Small intestine (tissue), 7 donors: ENCODE data around the gene NKIRAS2. TPM values are rescaled to one million over a fixed set of nuclear protein-coding genes. Genes with fewer than 3 reads are reported as not detected.
A peak's percentile ranks its signal among the peaks of the same experiment; 100 is the strongest.
"Not testable (repeated sequence)": the region's sequence is repeated elsewhere in the genome, so short reads cannot be mapped to it uniquely, and the experiment has no call there.

ENCODE experiments used
- DNase-seq, 2 donors: peaks; one replicate each; pipeline versions ENCODE4 v3.0.0 to v3.0.0-alpha.2; 2013
- FAIRE-seq: peaks from 2 replicates; lab custom pipeline; 2012; peaks lifted over from hg19 to GRCh38; lab: Jason Lieb, UNC
- H3K27ac ChIP-seq, 3 donors: one replicate each; pipeline ENCODE4 v1.5.1; 2013; ENCODE audit warnings: low read length in 2 of 3, mild to moderate bottlenecking in 2 of 3, control low read depth in 1 of 3, inconsistent platforms in 1 of 3, low read depth in 1 of 3, moderate library complexity in 1 of 3
- H3K27me3 ChIP-seq, 3 donors: one replicate each; pipeline ENCODE4 v1.6.1; 2013; ENCODE audit warnings: low read length in 3 of 3, inconsistent platforms in 1 of 3; ENCODE audit not compliant: control insufficient read depth in 3 of 3, insufficient read depth in 3 of 3
- H3K36me3 ChIP-seq, 3 donors: one replicate each; pipeline ENCODE4 v1.6.1; 2013; ENCODE audit warnings: low read length in 3 of 3, inconsistent platforms in 1 of 3, low read depth in 1 of 3, mild to moderate bottlenecking in 1 of 3, moderate library complexity in 1 of 3; ENCODE audit not compliant: control insufficient read depth in 3 of 3, insufficient read depth in 2 of 3
- H3K4me1 ChIP-seq, 3 donors: one replicate each; pipeline ENCODE4 v1.6.1; 2013; ENCODE audit warnings: low read length in 2 of 3, inconsistent platforms in 1 of 3, low read depth in 1 of 3, mild to moderate bottlenecking in 1 of 3, moderate library complexity in 1 of 3; ENCODE audit not compliant: control insufficient read depth in 3 of 3, insufficient read depth in 2 of 3
- H3K4me3 ChIP-seq, 3 donors: one replicate each; pipeline ENCODE4 v1.5.1; 2013; ENCODE audit warnings: low read length in 3 of 3, control low read depth in 1 of 3, inconsistent platforms in 1 of 3, low read depth in 1 of 3, mild to moderate bottlenecking in 1 of 3, moderate library complexity in 1 of 3
- H3K9me3 ChIP-seq, 2 donors: one replicate each; pipeline ENCODE4 v1.6.1; 2013; ENCODE audit warnings: low read depth in 1 of 2, low read length in 1 of 2; ENCODE audit not compliant: control insufficient read depth in 2 of 2, insufficient read depth in 1 of 2
- WGBS, 3 donors: extraction: QIAGEN DNeasy Blood & Tissue Kit; methylation state at CpG; one replicate each; pipeline ENCODE4 v1.1.7; 2013; 5-methylcytosine and 5-hydroxymethylcytosine counted together
- polyA plus RNA-seq, 4 donors: library from polyadenylated mRNA; stranded (reverse) in 3 of 4; unstranded in 1 of 4; fragments of 200-250 nt in 3 of 4; fragments of 120-200 nt in 1 of 4; gene quantifications; one replicate each; pipeline versions ENCODE4 v1.2.1 to v1.2.3, GENCODE V29; 2013
- donor health status: healthy with polysubstance abuse.
- donor health status: control.
- donor health status: control.
- donor health status: Bipolar disorder and iron deficiency.
- donor health status: healthy.

The NKIRAS2 gene
- polyA plus RNA-seq, 4 donors = 21.1 to 38.8 (median 26.1) TPM

- Histone ChIP-seq H3K36me3 (peaks cover 0 to 18% (median 0%) of the 10 kb centered on the region in 3 donors), H3K27ac (peak overlapping the region; percentile 83 to 95 (median 95)), H3K4me3 (peak overlapping the region; percentile 76 to 94 (median 84)), H3K9me3 (no peaks in the 10 kb centered on the region), H3K4me1 (peaks cover 2 to 23% (median 3%) of the 10 kb centered on the region in 3 donors), H3K27me3 (no peaks in the 10 kb centered on the region)
- FAIRE-seq (no peak), DNase-seq (peak in 1 of 2 donors; percentile 48)
- 2 to 3% (median 2%) methylated on average over 12 of the region's 12 CpGs for WGBS, 3 donors
Observed at GRCh38 chr17:42016411-42016831, 3.5 kb upstream of the NKIRAS2 start.

DNA sequence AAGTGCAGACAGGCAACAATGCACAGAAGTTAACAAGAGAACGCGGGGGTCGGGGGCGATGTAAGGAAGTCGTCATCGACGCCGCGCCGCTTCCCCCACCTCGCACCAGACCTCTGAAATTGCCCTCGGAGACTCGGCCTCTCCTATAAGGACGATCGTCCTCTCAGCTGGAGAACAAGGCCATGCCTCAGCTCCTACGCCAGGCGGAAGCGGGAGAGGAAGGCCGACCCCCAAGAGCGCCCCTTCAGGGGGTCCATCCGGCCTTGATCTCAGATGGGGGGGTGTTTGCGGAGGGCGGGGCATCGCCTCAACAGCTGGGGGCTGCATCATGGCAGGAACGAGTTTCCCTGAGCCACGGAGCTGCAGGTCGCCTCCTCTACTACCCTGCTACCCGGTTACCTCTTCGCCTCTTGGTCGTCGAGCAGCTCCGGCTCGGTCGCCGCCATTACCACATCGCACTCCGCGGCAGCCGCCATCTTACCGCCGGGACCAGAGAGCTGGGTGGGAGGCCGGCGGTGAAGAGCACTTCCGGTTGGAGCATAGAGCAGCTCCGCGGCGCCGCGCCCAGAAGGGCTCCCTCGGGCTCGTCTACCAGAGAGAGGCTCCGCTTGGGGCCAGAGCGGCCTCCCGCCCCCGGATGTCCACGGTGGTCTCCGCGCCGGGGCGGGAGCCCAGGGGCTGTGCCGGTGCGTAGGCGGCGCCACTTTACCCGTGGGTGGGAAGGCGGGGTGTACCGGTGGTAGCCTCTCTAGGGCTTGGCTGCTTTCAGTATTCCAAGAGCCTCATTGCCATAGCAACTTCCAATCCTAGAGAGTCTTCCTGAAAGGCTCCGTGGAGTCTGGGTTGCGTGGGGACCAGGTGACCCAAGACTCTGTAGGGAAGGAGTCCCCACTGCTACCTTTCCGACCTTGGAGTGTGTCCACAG lies 2.7 kb upstream of the NKIRAS2 start, which contains the start of gene DNAJC7:
Gene DNAJC7 (minus strand): TSS at position 499 of the 925 bp plus-strand sequence. CDS start 23 bp downstream, at position 476.
- Histone ChIP-seq H3K9me3 (no peaks in the 10 kb centered on the region), H3K4me1 (peaks cover 0 to 24% (median 3%) of the 10 kb centered on the region in 3 donors), H3K4me3 (peak within 1 kb of the TSS; percentile 76 to 94 (median 84)), H3K27ac (peak within 1 kb of the TSS; percentile 83 to 95 (median 95)), H3K36me3 (peaks cover 0 to 24% (median 0%) of the 10 kb centered on the region in 3 donors), H3K27me3 (no peaks in the 10 kb centered on the region)
- DNase-seq = peak; percentile 92 to 96
- 0 to 1% (median 0%) methylated on average over 44 to 70 of the region's 70 CpGs for WGBS, 3 donors
- FAIRE-seq = no peak

DNA sequence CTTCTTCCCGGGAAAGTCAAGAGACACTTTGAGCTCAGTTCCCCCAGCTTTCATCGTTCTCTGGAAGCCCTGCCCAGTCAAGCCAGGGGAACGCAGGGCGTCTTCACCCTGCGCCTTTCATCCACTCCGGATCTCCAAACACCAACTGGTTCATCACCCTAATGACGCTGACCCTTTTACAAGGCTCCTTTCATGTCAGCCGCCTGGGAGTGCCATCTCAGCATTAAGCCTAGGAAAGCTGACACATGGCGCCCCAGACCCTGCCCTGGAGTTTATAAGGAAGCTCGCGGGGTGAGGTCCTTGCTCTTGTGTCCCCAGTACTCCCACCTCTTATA lies 2.1 kb upstream of the NKIRAS2 start:
- peaks cover 0 to 28% (median 0%) of the 10 kb centered on the region in 3 donors for H3K36me3 ChIP-seq
- H3K4me3 ChIP-seq = peak overlapping the region; percentile 76 to 94 (median 84)
- DNase-seq = peak in 1 of 2 donors; percentile 84
- peaks cover 0 to 24% (median 3%) of the 10 kb centered on the region in 3 donors for H3K4me1 ChIP-seq
- H3K27ac ChIP-seq = peak overlapping the region; percentile 83 to 95 (median 95)
- H3K9me3 ChIP-seq = no peaks in the 10 kb centered on the region
- no peaks in the 10 kb centered on the region for H3K27me3 ChIP-seq
- 3 to 4% (median 4%) methylated on average over 11 of the region's 11 CpGs for WGBS, 3 donors
- FAIRE-seq = no peak

DNA sequence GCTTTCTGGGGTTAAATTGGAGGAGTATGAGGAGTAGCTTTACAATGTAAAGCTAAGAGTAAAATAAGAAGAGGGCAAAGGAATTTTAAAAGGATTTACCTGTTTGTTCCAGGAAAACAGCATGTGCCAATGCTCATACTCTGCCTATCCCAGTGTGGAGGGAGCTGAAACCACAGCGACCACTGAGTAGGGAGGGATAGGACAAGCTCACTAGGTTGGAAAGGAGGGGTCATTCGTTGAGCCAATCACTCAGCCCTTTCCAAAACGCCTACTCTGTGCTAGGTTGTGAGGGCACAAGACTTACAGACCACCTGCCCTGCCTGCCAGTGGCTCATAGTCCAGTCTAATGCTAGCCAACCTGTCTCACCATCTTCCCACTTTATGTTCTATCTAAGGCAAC lies 1.6 kb upstream of the NKIRAS2 start:
- H3K27me3 ChIP-seq = no peaks in the 10 kb centered on the region
- peaks cover 0 to 24% (median 3%) of the 10 kb centered on the region in 3 donors for H3K4me1 ChIP-seq
- peak overlapping the region in 2 of 3 donors; percentile 76 to 84 for H3K4me3 ChIP-seq
- peaks cover 0 to 30% (median 0%) of the 10 kb centered on the region in 3 donors for H3K36me3 ChIP-seq
- H3K9me3 ChIP-seq = no peaks in the 10 kb centered on the region
- DNase-seq = no peak
- H3K27ac ChIP-seq = peak overlapping the region in 1 of 3 donors; percentile 95
- WGBS, 3 donors = 36 to 47% (median 39%) methylated on average over 3 of the region's 3 CpGs
- FAIRE-seq = no peak

GRCh38 chr17:42018988-42019387 lies 902 bp upstream of the NKIRAS2 start:
- no peak for FAIRE-seq
- no peaks in the 10 kb centered on the region for H3K27me3 ChIP-seq
- peaks cover 0 to 24% (median 3%) of the 10 kb centered on the region in 3 donors for H3K4me1 ChIP-seq
- no peak overlapping the region for H3K27ac ChIP-seq
- no peak overlapping the region for H3K4me3 ChIP-seq
- DNase-seq = no peak
- WGBS, 3 donors = 91 to 94% (median 92%) methylated on average over 4 of the region's 4 CpGs
- no peaks in the 10 kb centered on the region for H3K9me3 ChIP-seq
- H3K36me3 ChIP-seq = peaks cover 0 to 32% (median 2%) of the 10 kb centered on the region in 3 donors

- Histone ChIP-seq H3K4me3 (peak overlapping the region in 2 of 3 donors; percentile 83 to 95), H3K4me1 (peaks cover 0 to 36% (median 6%) of the 10 kb centered on the region in 3 donors), H3K27ac (peak overlapping the region in 1 of 3 donors; percentile 84), H3K36me3 (peaks cover 0 to 42% (median 3%) of the 10 kb centered on the region in 3 donors)
- WGBS, 3 donors = 49 to 70% (median 53%) methylated on average over 8 of the region's 8 CpGs
- H3K9me3 ChIP-seq, H3K27me3 ChIP-seq, DNase-seq, FAIRE-seq: not testable (repeated sequence)
Observed at GRCh38 chr17:42020845-42021244, 955 bp downstream of the NKIRAS2 start.

GRCh38 chr17:42023524-42024349 lies 3.8 kb downstream of the NKIRAS2 start:
- Histone ChIP-seq H3K4me1 (peaks cover 0 to 22% (median 4%) of the 10 kb centered on the region in 3 donors), H3K36me3 (peaks cover 0 to 49% (median 3%) of the 10 kb centered on the region in 3 donors), H3K4me3 (no peak overlapping the region), H3K27me3 (peaks cover 0 to 7% (median 0%) of the 10 kb centered on the region in 3 donors), H3K9me3 (no peaks in the 10 kb centered on the region), H3K27ac (peak overlapping the region in 2 of 3 donors; percentile 62 to 63)
- DNase-seq (no peak), FAIRE-seq (no peak)
- WGBS, 3 donors = 80 to 83% (median 82%) methylated on average over 14 to 15 of the region's 15 CpGs
